SK-N-SH (cell line): ENCODE results near the gene SIK2. TPM values are rescaled to one million over a fixed set of nuclear protein-coding genes. Genes with fewer than 3 reads are reported as not detected.

Experiments
- CTCF ChIA-PET: fragments of 300-600, 350-600 bp; formaldehyde crosslinking; extraction: SDS; loops from one replicate; lab custom pipeline; 2021; lab: Yijun Ruan, JAX
- POLR2A ChIA-PET: fragments of 350-600 bp; sonication (Branson Sonifier 250); formaldehyde crosslinking; extraction: SDS; loops from one replicate; lab custom pipeline; 2020; ENCODE audit warnings: antibody characterized with exemption, inconsistent platforms; lab: Yijun Ruan, JAX
- DNase-seq: peaks from one replicate; pipeline ENCODE4 v3.0.0; 2012
- H2AFZ ChIP-seq: fragments of 200-600 bp; sonication (generic); 2 replicates; pipeline ENCODE4 v1.8.1; 2016; ENCODE audit warnings: antibody characterized with exemption, mild to moderate bottlenecking, low read depth
- H3F3A ChIP-seq: fragments of 200-600 bp; sonication (generic); replicated peaks from 2 replicates; pipeline ENCODE3; 2016; ENCODE audit warnings: antibody characterized with exemption, mild to moderate bottlenecking; ENCODE audit not compliant: insufficient read depth
- H3K27ac ChIP-seq, 2 experiments: fragments of 200-500 bp in 1 of 2; fragments of 200-600 bp in 1 of 2; sonication (Bioruptor generic) in 1 of 2; sonication (generic), shearing (Covaris generic) in 1 of 2; 2 replicates each; pipeline versions ENCODE4 v1.5.1 to v1.6.1; 2014 to 2016; ENCODE audit warnings: low read depth in 2 of 2, inconsistent platforms in 1 of 2, low read length in 1 of 2, mild to moderate bottlenecking in 1 of 2, mixed read lengths in 1 of 2
- H3K27me3 ChIP-seq: fragments of 200-600 bp; sonication (generic), shearing (Covaris generic); 2 replicates; pipeline ENCODE4 v1.6.1; 2016; ENCODE audit warnings: mixed run types; ENCODE audit not compliant: insufficient read depth
- H3K36me3 ChIP-seq, 2 experiments: fragments of 200-500 bp in 1 of 2; fragments of 200-600 bp in 1 of 2; sonication (Bioruptor generic) in 1 of 2; sonication (generic) in 1 of 2; replicated peaks in 1 of 2; 2 replicates each; pipeline versions ENCODE3 to v1.5.1; 2014 to 2016; ENCODE audit warnings: low read length in 1 of 2, mild to moderate bottlenecking in 1 of 2; ENCODE audit not compliant: insufficient read depth in 2 of 2, control insufficient read depth in 1 of 2
- H3K4me1 ChIP-seq, 2 experiments: fragments of 200-500 bp in 1 of 2; fragments of 200-600 bp in 1 of 2; sonication (Bioruptor generic) in 1 of 2; sonication (generic), shearing (Covaris generic) in 1 of 2; 2 replicates each; pipeline versions ENCODE4 v1.5.1 to v1.6.1; 2014 to 2016; ENCODE audit warnings: low read depth in 1 of 2, low read length in 1 of 2, mixed run types in 1 of 2; ENCODE audit not compliant: insufficient read depth in 2 of 2, control insufficient read depth in 1 of 2
- H3K4me2 ChIP-seq: fragments of 200-600 bp; sonication (generic), shearing (Covaris generic); 2 replicates; pipeline ENCODE4 v1.6.1; 2017; ENCODE audit warnings: mixed run types
- H3K4me3 ChIP-seq, 2 experiments: fragments of 200-500 bp in 1 of 2; fragments of 200-600 bp in 1 of 2; sonication (Bioruptor generic) in 1 of 2; sonication (generic), shearing (Covaris generic) in 1 of 2; 2 replicates each; pipeline versions ENCODE4 v1.5.1 to v1.8.1; 2014 to 2016; ENCODE audit warnings: low read depth in 2 of 2, inconsistent platforms in 1 of 2, low read length in 1 of 2, mild to moderate bottlenecking in 1 of 2, mixed read lengths in 1 of 2, moderate library complexity in 1 of 2
- H3K79me2 ChIP-seq: fragments of 200-600 bp; sonication (generic); 2 replicates; pipeline ENCODE4 v1.8.1; 2017; ENCODE audit warnings: mild to moderate bottlenecking; ENCODE audit not compliant: insufficient read depth
- H3K9ac ChIP-seq: fragments of 200-600 bp; sonication (generic); 2 replicates; pipeline ENCODE4 v1.6.1; 2017; ENCODE audit warnings: mixed run types
- H3K9me2 ChIP-seq: fragments of 200-600 bp; sonication (generic); 2 replicates; pipeline ENCODE4 v1.6.1; 2017; ENCODE audit warnings: mixed run types
- H3K9me3 ChIP-seq: fragments of 200-600 bp; sonication (generic); 2 replicates; pipeline ENCODE4 v1.6.1; 2017; ENCODE audit warnings: mixed run types, mild to moderate bottlenecking, moderate library complexity
- H4K20me1 ChIP-seq: fragments of 200-600 bp; sonication (generic); 2 replicates; pipeline ENCODE4 v1.6.1; 2017; ENCODE audit warnings: mild to moderate bottlenecking, mixed run types; ENCODE audit not compliant: insufficient read depth
- EP300 ChIP-seq, 2 experiments: IDR thresholded peaks; 2 replicates each; pipeline versions ENCODE4 v1.4.0 to v1.6.1; 2012; ENCODE audit warnings: borderline replicate concordance in 1 of 2, low read depth in 1 of 2, low read length in 1 of 2
- GABPA ChIP-seq: IDR thresholded peaks from 2 replicates; pipeline ENCODE4 v1.4.0; 2012; ENCODE audit warnings: low read depth, mild to moderate bottlenecking
- GATA2 ChIP-seq: sonication (generic); formaldehyde crosslinking; IDR thresholded peaks from 2 replicates; pipeline ENCODE4 v1.5.0; 2020; ENCODE audit warnings: mild to moderate bottlenecking, missing genetic modification reagents
- JUND ChIP-seq: IDR thresholded peaks from 2 replicates; pipeline ENCODE4 v1.4.0; 2012
- MEF2A ChIP-seq: IDR thresholded peaks from 2 replicates; pipeline ENCODE4 v1.4.0; 2012; ENCODE audit warnings: low read depth, borderline replicate concordance
- MXI1 ChIP-seq: IDR thresholded peaks from 2 replicates; pipeline ENCODE4 v1.6.1; 2012; ENCODE audit warnings: mild to moderate bottlenecking, low read depth, low read length, improper control_type of control experiment
- NFIC ChIP-seq: IDR thresholded peaks from 2 replicates; pipeline ENCODE4 v1.4.0; 2012; ENCODE audit warnings: borderline replicate concordance
- NRF1 ChIP-seq: IDR thresholded peaks from 2 replicates; pipeline ENCODE4 v1.6.1; 2012; ENCODE audit warnings: low read depth, mild to moderate bottlenecking, low read length
- RCOR1 ChIP-seq: fragments of 150-350 bp; IDR thresholded peaks from 2 replicates; pipeline ENCODE4 v1.6.1; 2017; ENCODE audit warnings: antibody characterized with exemption, low read length
- REST ChIP-seq: IDR thresholded peaks from 2 replicates; pipeline ENCODE4 v1.6.1; 2012; ENCODE audit warnings: mild to moderate bottlenecking, low read depth, low read length, moderate library complexity
- RFX5 ChIP-seq: IDR thresholded peaks from 2 replicates; pipeline ENCODE4 v1.6.1; 2012; ENCODE audit warnings: mild to moderate bottlenecking, improper control_type of control experiment, low read length
- RXRA ChIP-seq: IDR thresholded peaks from 2 replicates; pipeline ENCODE4 v1.4.0; 2012; ENCODE audit warnings: low read depth, mild to moderate bottlenecking, borderline replicate concordance
- TAF1 ChIP-seq: IDR thresholded peaks from 2 replicates; pipeline ENCODE4 v1.6.1; 2012; ENCODE audit warnings: low read depth, mild to moderate bottlenecking, low read length, moderate library complexity, borderline replicate concordance
- USF1 ChIP-seq: IDR thresholded peaks from 2 replicates; pipeline ENCODE4 v1.4.0; 2012; ENCODE audit warnings: low read depth, borderline replicate concordance
- ZBTB33 ChIP-seq: IDR thresholded peaks from 2 replicates; pipeline ENCODE4 v1.4.0; 2012; ENCODE audit warnings: low read depth, borderline replicate concordance
- WGBS: methylation state at CpG from one replicate; pipeline ENCODE4 v1.1.6; 2017; ENCODE audit warnings: low lambda C conversion rate; 5-methylcytosine and 5-hydroxymethylcytosine counted together
- polyA plus RNA-seq, 3 experiments: library from polyadenylated mRNA; depleted of rRNA; stranded (reverse); fragments of >200 nt; gene quantifications; 2 replicates each; pipeline ENCODE4 v1.2.3, GENCODE V29; 2012

SIK2 gene
- polyA plus RNA-seq, 1 of the 3 experiments (the other 2 are of a cell fraction): 8.9 TPM

- no peak for TF ChIP-seq ZBTB33
- no peak for TF ChIP-seq RXRA
- no peak for TF ChIP-seq NFIC
- no peak for TF ChIP-seq GATA2
- no peak for TF ChIP-seq TAF1
- no peak for TF ChIP-seq USF1
- TF ChIP-seq, all 33 proteins: peak for 0
Measured at GRCh38 chr11:111592491-111592890, 9.8 kb upstream of the SIK2 start (continued).

GRCh38 chr11:111596319-111596718, 5.9 kb upstream of the SIK2 start:
- CTCF ChIA-PET: interaction anchor here (0.9 to 7.0 kb wide), 4 partner anchors 173 to 245 kb away, joined by 3 to 39 read pairs (median 14); no protein-coding TSS in a partner anchor
- Histone ChIP-seq H3K9me2 (no peaks in the 10 kb centered on the region), H3K9me3 (peaks cover 5% of the 10 kb centered on the region; the same call in 1 of the 2 replicates), H3K27ac (no peak overlapping the region), H3K4me3 (no peak overlapping the region), H4K20me1 (no peaks in the 10 kb centered on the region), H2AFZ (no peak overlapping the region), H3F3A (peaks cover 6% of the 10 kb centered on the region), H3K27me3 (no peaks in the 10 kb centered on the region), H3K9ac (no peak overlapping the region), H3K4me1 (peaks cover under 1 to 1% of the 10 kb centered on the region in 2 experiments; a peak in 2 of 4 replicates), H3K79me2 (no peaks in the 10 kb centered on the region), H3K36me3 (peaks cover 0 to 9% of the 10 kb centered on the region in 2 experiments), H3K4me2 (no peak overlapping the region)
- 85% methylated on average over 1 of the region's 1 CpG for WGBS
- POLR2A ChIA-PET: no interaction called here
- TF ChIP-seq MEF2A (no peak), NRF1 (no peak), JUND (no peak), MXI1 (no peak), RFX5 (no peak), REST (no peak), GABPA (no peak), RCOR1 (no peak), EP300 (IDR thresholded peaks at IDR 0.05; ENCODE audit: borderline replicate concordance in 1 of 2, low read depth in 1 of 2, low read length in 1 of 2) (no peak)
- DNase-seq: no peak
